ENCODE results near the gene FOXS1. TPM values are rescaled to one million over a fixed set of nuclear protein-coding genes. Genes with fewer than 3 reads are reported as not detected.
"Not testable (repeated sequence)": the region's sequence is repeated elsewhere in the genome, so short reads cannot be mapped to it uniquely, and the experiment has no call there.

The FOXS1 gene
- total RNA-seq, 2 experiments from 2014 or later = not detected

DNA sequence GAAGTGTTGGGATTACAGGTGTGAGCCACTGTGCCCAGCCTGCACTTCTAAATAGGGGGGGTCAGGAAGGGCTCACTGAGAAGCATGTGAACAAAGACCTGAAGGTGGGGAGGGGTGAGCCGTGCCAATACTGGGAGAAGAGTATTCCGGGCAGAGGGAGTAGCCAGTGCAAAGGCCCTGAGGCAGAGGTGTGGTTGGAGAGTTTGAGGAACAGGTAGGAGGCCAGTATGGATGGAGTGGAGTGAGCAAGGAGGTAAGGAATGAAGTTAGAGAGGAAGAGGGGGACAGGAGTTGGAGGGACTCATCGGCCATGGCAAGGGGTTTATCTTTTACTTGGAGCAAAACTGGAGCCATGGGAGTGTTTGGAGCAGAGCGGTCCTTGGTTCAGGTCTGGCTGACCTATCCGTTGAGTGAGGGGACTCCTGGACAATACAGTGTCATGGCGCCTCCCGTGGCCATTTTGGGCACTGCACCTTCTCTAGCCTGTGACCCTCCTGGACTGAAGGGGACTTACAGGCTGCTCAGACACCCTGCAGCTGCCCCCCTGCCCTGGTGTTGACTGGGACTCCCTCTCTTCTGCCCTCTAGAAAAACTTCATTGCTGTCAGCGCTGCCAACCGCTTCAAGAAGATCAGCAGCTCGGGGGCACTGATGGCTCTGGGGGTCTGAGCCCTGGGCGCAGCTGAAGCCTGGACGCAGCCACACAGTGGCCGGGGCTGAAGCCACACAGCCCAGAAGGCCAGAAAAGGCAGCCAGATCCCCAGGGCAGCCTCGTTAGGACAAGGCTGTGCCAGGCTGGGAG is 12.1 kb downstream of the FOXS1 start:
- Mint-ChIP-seq H3K4me3 (no peak overlapping the region), H3K9me3 (no peaks in the 10 kb centered on the region), H3K4me1 (peaks cover 14% of the 10 kb centered on the region), H3K36me3 (ENCODE audit: low read depth) (no peaks in the 10 kb centered on the region), H3K27ac (peak overlapping the region; percentile 52), H3K27me3 (no peaks in the 10 kb centered on the region)
- ChIA-PET POLR2A (no interaction called here), CTCF (no interaction called here)
- DNase-seq = peak; percentile 63

DNA sequence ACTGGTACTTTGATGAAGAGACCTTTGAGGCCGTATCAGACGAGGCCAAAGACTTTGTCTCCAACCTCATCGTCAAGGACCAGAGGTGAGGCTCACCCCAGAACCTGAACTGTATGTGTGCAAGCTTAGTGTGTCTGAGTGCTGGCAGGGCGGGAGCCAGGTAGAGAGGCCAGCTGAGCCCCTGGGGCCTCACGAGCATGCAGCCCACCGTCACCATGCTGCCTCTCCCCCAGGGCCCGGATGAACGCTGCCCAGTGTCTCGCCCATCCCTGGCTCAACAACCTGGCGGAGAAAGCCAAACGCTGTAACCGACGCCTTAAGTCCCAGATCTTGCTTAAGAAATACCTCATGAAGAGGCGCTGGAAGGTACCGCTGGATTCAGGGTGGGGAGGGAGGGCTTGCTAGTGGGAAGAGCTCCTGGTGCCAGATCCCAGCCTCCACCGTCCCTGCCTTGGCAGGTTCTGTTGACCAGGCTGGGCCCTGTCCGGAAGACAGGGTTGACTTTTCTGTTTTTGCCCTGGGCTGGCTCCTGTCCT is 13.6 kb downstream of the FOXS1 start:
- H3K9me3 Mint-ChIP-seq = no peaks in the 10 kb centered on the region
- no peak overlapping the region for H3K27ac Mint-ChIP-seq
- no peak for DNase-seq
- peaks cover 14% of the 10 kb centered on the region for H3K4me1 Mint-ChIP-seq
- no peaks in the 10 kb centered on the region for H3K36me3 Mint-ChIP-seq (ENCODE audit: low read depth)
- CTCF ChIA-PET = no interaction called here
- H3K27me3 Mint-ChIP-seq = no peaks in the 10 kb centered on the region
- no peak overlapping the region for H3K4me3 Mint-ChIP-seq
- POLR2A ChIA-PET = no interaction called here

DNA sequence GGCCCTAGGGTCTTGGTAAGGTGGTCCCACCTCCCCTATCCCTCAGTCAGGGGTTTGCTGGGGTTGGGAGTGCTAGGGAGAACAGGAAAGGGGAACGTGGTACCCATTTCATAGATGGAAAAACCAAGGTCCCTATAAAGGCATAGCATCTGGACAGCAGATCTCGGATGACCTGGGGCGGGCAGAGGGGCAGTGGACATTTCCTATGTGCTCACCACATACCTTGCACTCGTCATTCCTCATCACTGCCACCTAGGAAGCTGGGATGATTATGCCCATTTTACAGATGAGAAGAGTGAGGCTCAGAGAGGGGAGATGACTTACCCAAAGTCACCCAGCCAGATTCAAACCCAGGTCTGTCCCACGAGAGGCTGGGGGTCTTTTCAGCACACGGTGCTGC is 14.2 kb downstream of the FOXS1 start:
- ChIA-PET POLR2A (no interaction called here), CTCF (interaction anchor here (0.7 to 1.4 kb wide), 2 partner anchors 16 to 157 kb away, joined by 3 read pairs; no protein-coding TSS in a partner anchor)
- no peak for DNase-seq
- Mint-ChIP-seq H3K27me3 (no peaks in the 10 kb centered on the region), H3K27ac (no peak overlapping the region), H3K4me1 (peaks cover 10% of the 10 kb centered on the region), H3K36me3 (ENCODE audit: low read depth) (no peaks in the 10 kb centered on the region), H3K4me3 (no peak overlapping the region), H3K9me3 (no peaks in the 10 kb centered on the region)

DNA sequence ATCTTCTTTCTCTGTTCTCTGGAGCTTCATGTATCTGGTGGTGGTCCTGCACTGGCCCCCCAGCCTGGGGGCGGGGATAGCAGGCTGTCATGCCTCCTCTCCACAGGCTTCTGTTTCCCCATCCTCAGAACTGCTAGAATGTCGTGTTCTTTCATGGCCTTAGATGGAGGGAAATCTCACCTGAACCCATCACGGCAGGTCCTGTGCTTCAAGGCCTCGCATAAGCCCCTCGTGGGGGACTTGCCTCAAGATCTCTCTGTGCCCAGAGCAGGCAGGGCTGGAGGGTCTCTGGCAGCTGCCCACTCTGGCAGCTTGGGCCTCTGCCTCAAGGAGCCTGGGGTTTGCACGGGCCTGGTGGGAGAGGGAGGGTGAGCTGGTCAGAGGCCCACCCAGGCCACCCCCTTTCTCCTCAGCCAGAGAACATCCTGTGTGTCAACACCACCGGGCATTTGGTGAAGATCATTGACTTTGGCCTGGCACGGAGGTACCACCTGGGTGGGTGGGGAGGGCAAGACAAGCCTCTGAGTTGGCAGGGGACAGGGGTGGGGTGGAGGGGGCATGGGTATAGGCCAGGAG is 14.9 kb downstream of the FOXS1 start:
- ChIA-PET CTCF (interaction anchor here (0.7 to 1.4 kb wide), 4 partner anchors 15 to 262 kb away, joined by 3 to 4 read pairs (median 4); partner anchors contain the start of gene FOXS1), POLR2A (no interaction called here)
- H3K4me1 Mint-ChIP-seq = peaks cover 4% of the 10 kb centered on the region
- DNase-seq = no peak
- H3K9me3 Mint-ChIP-seq = no peaks in the 10 kb centered on the region
- H3K36me3 Mint-ChIP-seq (ENCODE audit: low read depth) = no peaks in the 10 kb centered on the region
- no peaks in the 10 kb centered on the region for H3K27me3 Mint-ChIP-seq
- no peak overlapping the region for H3K27ac Mint-ChIP-seq
- no peak overlapping the region for H3K4me3 Mint-ChIP-seq

DNA sequence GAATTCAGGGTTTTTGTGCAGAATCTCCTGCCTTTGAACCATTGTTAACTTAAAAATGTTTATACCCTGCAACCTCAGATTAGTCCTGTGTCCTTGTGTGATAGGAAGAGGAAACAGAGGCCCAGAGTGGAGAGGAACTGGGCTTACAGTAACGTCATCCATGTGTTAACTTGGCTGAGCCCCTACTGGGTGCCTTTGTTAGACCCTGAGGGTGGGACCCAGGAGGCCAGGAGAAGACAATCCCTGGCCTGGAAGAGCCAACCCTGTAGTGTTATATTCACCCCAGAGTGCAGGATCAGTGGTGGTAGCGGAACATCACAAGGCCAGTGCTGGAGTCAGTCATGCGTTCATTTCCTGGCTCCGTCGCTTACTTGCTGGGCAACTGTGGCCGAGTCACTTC is 15.7 kb downstream of the FOXS1 start:
- no peaks in the 10 kb centered on the region for H3K27me3 Mint-ChIP-seq
- H3K9me3 Mint-ChIP-seq = no peaks in the 10 kb centered on the region
- H3K4me3 Mint-ChIP-seq = no peak overlapping the region
- H3K36me3 Mint-ChIP-seq (ENCODE audit: low read depth) = no peaks in the 10 kb centered on the region
- no peaks in the 10 kb centered on the region for H3K4me1 Mint-ChIP-seq
- DNase-seq = no peak
- ChIA-PET CTCF (interaction anchor here (0.7 to 1.4 kb wide), 3 partner anchors 15 to 262 kb away, joined by 3 to 4 read pairs (median 4); partner anchors contain the start of gene FOXS1), POLR2A (no interaction called here)
- no peak overlapping the region for H3K27ac Mint-ChIP-seq

DNA sequence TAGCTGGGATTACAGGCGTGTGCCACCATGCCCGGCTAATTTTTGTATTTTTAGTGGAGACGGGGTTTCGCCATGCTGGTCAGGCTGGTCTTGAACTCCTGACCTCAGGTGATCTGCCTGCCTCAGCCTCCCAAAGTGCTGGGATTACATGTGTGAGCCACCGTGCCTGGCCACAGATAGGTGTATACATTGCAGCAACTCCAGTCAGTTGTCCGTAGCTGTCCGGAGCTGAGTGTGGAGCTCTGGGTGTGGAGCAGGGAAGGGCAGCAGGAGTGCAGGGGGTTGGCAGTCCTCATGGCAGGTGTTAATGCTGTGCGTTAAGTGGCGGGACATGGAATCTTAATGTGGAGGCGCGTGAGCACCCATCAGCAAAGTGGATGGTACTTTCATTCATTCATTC is 17.4 kb downstream of the FOXS1 start:
- DNase-seq; H3K4me1 Mint-ChIP-seq; H3K27ac Mint-ChIP-seq; H3K27me3 Mint-ChIP-seq; H3K9me3 Mint-ChIP-seq; H3K4me3 Mint-ChIP-seq; POLR2A ChIA-PET; H3K36me3 Mint-ChIP-seq (ENCODE audit: low read depth): not testable (repeated sequence)
- CTCF ChIA-PET = interaction anchor here (1.6 to 2.3 kb wide), 2 partner anchors 9 to 20 kb away, joined by 3 to 8 read pairs; no protein-coding TSS in a partner anchor

DNA sequence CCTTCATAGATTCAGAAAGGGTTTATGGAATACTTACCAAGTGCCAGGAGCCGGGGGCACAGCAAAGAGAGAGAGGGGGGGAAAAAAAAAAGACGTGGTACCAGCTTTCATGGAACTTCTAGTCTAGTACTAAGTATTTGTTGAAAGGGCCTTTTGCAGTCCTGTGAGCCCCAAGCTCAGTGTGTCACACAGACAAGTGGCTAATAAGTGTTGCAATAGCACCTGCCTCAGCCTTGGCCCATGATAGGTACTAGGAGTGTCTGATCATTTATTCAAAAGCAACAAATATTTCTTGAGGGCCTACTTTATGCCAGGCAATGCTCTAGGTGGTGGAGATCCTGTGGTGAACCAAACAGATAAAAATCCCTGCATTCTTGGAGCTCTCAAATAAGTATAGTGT is 18.3 kb downstream of the FOXS1 start:
- ChIA-PET CTCF (interaction anchor here (0.7 to 2.3 kb wide), 3 partner anchors 10 to 103 kb away, joined by 3 to 8 read pairs (median 3); no protein-coding TSS in a partner anchor), POLR2A (no interaction called here)
- Mint-ChIP-seq H3K36me3 (ENCODE audit: low read depth) (no peaks in the 10 kb centered on the region), H3K27me3 (no peaks in the 10 kb centered on the region), H3K4me3 (no peak overlapping the region), H3K27ac (no peak overlapping the region), H3K4me1 (peaks cover 2% of the 10 kb centered on the region), H3K9me3 (no peaks in the 10 kb centered on the region)
- DNase-seq = no peak

DNA sequence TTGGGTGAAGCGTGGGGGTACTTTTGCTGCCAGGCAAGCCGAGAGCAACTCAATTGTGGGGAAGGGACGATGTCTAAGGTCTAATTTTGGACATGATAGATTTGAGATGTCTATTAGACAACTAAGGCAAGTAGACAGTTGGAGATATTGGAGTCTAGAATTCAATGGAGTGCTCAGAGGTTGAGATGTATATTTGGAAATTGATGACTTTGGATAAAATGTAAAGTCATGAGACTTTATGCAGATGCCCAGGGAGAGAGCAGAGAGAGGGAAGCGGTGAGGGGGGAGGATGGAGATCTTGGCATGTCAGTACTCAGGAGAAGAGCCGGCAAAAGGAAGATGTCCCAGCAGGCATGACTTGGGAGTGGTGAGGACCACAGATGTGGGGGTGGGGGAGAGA is 19.3 kb downstream of the FOXS1 start:
- no peak overlapping the region for H3K27ac Mint-ChIP-seq
- peaks cover 2% of the 10 kb centered on the region for H3K4me1 Mint-ChIP-seq
- no peak overlapping the region for H3K4me3 Mint-ChIP-seq
- POLR2A ChIA-PET = no interaction called here
- no peaks in the 10 kb centered on the region for H3K27me3 Mint-ChIP-seq
- no peak for DNase-seq
- H3K36me3 Mint-ChIP-seq (ENCODE audit: low read depth) = no peaks in the 10 kb centered on the region
- no peaks in the 10 kb centered on the region for H3K9me3 Mint-ChIP-seq
- CTCF ChIA-PET = interaction anchor here (1.5 to 2.3 kb wide), 2 partner anchors 8 to 11 kb away, joined by 3 to 8 read pairs; no protein-coding TSS in a partner anchor

DNA sequence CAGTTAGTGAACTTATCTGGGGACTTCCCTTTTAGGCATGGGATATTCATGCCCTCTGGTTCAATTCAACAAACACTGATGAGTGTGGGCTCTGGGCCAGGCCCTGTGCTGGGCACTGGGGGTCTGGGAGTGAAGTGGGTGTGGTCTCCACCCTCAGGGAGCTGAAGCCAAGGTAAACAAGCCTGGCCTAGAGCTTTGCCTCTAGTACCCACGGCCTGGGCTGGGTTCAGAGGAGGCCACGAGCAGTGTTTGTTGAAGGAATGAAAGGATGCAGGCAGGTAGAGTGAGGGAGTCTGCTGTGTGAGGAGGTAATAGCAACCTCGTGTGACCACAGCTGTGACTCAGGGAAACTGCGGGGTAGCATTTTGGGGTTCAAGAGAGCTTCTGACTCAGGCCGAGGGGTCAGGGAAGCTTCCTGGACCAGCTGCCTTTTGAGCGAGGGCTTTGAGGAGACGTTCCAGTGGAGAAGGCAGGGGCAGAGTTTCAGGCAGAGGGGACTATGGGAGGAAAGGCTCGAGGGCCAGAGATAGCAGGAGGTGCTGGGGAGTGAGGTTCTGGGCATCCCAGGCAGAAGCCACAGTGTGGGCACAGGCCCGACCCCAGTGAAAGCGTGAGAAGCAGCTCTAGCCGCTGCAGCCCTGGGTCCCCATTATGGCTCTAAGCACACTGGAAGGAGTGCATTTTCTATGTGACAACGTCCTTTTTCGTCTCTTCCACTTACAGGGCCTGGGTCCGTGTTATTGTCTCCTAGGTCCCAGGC is 20.7 kb downstream of the FOXS1 start:
- no peak overlapping the region for H3K27ac Mint-ChIP-seq
- ChIA-PET CTCF (interaction anchor here (0.8 to 3.5 kb wide), 4 partner anchors 8 to 22 kb away, joined by 3 to 18 read pairs (median 4); no protein-coding TSS in a partner anchor), POLR2A (no interaction called here)
- H3K4me1 Mint-ChIP-seq = peaks cover 2% of the 10 kb centered on the region
- no peaks in the 10 kb centered on the region for H3K27me3 Mint-ChIP-seq
- DNase-seq = no peak
- H3K36me3 Mint-ChIP-seq (ENCODE audit: low read depth) = no peaks in the 10 kb centered on the region
- no peak overlapping the region for H3K4me3 Mint-ChIP-seq
- no peaks in the 10 kb centered on the region for H3K9me3 Mint-ChIP-seq

DNA sequence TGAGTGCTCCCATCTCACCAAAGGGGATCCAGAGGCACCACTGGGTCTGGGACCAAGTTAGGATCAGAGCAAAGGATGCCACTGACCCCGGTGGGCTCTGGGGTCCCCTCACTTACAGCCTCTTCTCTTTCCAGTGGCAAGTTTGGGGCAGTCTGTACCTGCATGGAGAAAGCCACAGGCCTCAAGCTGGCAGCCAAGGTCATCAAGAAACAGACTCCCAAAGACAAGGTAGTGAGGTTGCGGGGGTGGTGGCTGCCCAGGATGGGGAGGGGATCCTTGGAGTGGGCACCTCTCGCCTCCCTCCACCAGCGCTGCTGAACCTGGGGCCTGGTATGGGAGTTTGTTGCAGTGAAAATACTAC is 21.3 kb downstream of the FOXS1 start:
- no peak overlapping the region for H3K27ac Mint-ChIP-seq
- ChIA-PET CTCF (interaction anchor here (0.8 to 3.5 kb wide), 4 partner anchors 8 to 268 kb away, joined by 3 to 18 read pairs (median 6); no protein-coding TSS in a partner anchor), POLR2A (no interaction called here)
- H3K4me1 Mint-ChIP-seq = peaks cover 2% of the 10 kb centered on the region
- no peaks in the 10 kb centered on the region for H3K36me3 Mint-ChIP-seq (ENCODE audit: low read depth)
- no peak for DNase-seq
- H3K27me3 Mint-ChIP-seq = no peaks in the 10 kb centered on the region
- no peaks in the 10 kb centered on the region for H3K9me3 Mint-ChIP-seq
- H3K4me3 Mint-ChIP-seq = no peak overlapping the region

DNA sequence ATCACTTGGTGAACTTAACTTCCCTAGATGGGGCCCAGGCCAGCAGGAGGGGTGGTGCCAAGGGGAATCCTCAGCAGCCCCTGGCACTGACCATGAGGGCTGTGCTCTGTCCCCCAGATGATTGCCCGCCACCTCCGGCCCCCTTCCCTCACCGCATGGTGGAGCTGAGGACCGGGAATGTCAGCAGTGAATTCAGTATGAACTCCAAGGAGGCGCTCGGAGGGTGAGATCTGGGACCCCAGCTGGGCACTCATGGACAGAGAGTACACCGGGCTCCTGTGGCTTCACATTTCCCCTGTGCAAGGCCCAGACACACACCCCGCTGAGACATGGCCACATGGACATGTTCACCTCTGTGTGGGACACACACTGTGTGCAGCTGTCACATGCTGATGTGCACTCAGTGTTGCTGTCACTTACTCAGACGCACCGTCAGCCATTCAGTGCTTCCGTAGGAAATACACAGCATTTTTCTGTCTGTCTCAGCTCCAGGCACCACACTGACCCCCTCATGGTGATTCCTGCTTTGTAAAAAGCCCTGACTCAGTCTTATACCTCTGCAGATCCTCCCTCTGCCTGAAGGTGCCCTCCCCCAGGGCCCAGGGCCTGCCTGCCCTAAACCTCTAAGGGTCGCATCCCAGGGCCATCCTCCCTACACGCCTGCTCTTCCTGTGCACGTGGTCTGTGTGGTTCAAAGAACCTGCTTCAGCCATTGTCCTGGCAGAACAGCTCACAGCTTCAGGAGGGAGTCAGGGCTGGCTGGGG is 21.9 kb downstream of the FOXS1 start:
- POLR2A ChIA-PET = no interaction called here
- H3K4me1 Mint-ChIP-seq = peaks cover 2% of the 10 kb centered on the region
- no peak overlapping the region for H3K27ac Mint-ChIP-seq
- H3K9me3 Mint-ChIP-seq = no peaks in the 10 kb centered on the region
- CTCF ChIA-PET = interaction anchor here (0.6 to 3.5 kb wide), 14 partner anchors 14 to 702 kb away, joined by 3 to 18 read pairs (median 4); partner anchors contain the start of gene PDRG1
- no peaks in the 10 kb centered on the region for H3K36me3 Mint-ChIP-seq (ENCODE audit: low read depth)
- no peak overlapping the region for H3K4me3 Mint-ChIP-seq
- DNase-seq = no peak
- H3K27me3 Mint-ChIP-seq = no peaks in the 10 kb centered on the region
